Mucosa of descending colon (tissue), 3 donors: ENCODE data around the gene CDK5RAP3. TPM values are rescaled to one million over a fixed set of nuclear protein-coding genes. Genes with fewer than 3 reads are reported as not detected.

Source experiments
- ATAC-seq: fragments of 200-7000 bp; cut with Tn5 transposase; one replicate; pipeline ENCODE4 v1.9.1; 2020; ENCODE audit warnings: mild to moderate bottlenecking, moderate library complexity
- DNase-seq, 3 donors: peaks; one replicate each; pipeline ENCODE4 v3.0.0-alpha.2; 2020
- H3K36me3 ChIP-seq: fragments of 200-600 bp; one replicate; pipeline ENCODE4 v1.8.0; 2021; ENCODE audit warnings: low read depth, mild to moderate bottlenecking
- H3K4me1 ChIP-seq: fragments of 200-600 bp; one replicate; pipeline ENCODE4 v1.8.0; 2021; ENCODE audit warnings: low read depth, mild to moderate bottlenecking
- H3K4me3 ChIP-seq: fragments of 200-600 bp; one replicate; pipeline ENCODE4 v1.8.0; 2021; ENCODE audit warnings: mild to moderate bottlenecking
- H3K9me3 ChIP-seq: fragments of 200-600 bp; one replicate; pipeline ENCODE4 v1.8.0; 2021; ENCODE audit warnings: mild to moderate bottlenecking
- intact Hi-C, 2 donors: fragments of 100-400 bp; cut with DNase I in 1 of 2; cut with micrococcal nuclease in 1 of 2; formaldehyde crosslinking; loops; one replicate each; pipeline versions ENCODE4 v1.11.0 to v1.11.1; 2022; cut with DNase I, micrococcal nuclease
- total RNA-seq, 3 donors: library from RNA; stranded (reverse); fragmentation: NEBNext Ultra II Directional in 2 of 3; extraction: Animal tissue kit (Norgen Biotek cat#: 25700) in 2 of 3; gene quantifications; one replicate each; pipeline versions ENCODE4 v1.2.1 to v1.2.4, GENCODE V29; 2021 to 2023
- TF ChIP-seq, protein P1 (sequence below): fragments of 200-600 bp; IDR thresholded peaks from one replicate; pipeline ENCODE4 v1.8.0; 2022; ENCODE audit warnings: antibody characterized with exemption, mild to moderate bottlenecking
- donor health status: DM: no; HTN: no; CAD: no; lungs with moderate emphysema.
- donor health status: DM: no; HTN: no; CAD: no.
- donor health status: DM: no; HTN: yes; CAD: no.

The CDK5RAP3 gene
- total RNA-seq, 3 donors from 2014 or later, result 136 to 215 (median 163) TPM

DNA sequence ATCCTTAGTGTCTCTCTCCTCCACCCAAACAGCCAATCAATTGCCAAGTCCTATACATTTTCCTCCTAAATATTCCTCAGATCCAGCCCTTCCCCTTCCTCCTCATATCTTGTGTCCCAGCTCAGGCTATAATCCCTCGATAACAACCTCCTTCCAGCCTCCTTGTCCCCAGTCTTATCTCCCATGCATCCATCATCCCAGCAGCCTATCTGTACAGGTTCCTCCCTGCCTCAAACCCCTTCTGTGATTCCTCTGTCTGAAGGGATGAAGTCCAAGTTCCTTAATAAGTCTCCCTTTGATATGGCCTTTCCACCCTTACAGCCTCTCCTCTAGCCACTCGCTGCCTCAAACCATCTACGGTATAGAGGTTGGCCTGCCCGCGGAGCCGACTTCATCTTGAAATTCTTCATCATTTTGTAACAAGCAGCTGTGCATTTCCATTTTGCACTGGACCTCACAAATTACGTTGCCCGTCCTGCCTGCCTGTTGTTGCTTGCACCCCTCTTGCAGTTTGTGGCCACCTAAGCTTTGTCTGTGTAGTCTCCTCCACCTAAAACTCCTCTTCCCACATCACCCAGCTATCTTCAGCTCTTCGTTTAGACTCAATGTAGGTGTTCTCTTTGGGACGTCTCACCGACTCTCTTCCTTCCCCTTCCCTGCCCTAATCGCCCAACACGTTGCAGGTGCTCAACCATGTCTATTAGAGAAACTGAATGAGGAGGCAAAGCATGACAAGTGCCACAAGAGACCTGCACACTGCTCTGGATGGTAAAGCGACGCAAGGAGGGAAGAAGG lies 786 bp upstream of the CDK5RAP3 start:
- Histone ChIP-seq H3K4me3 (no peak overlapping the region), H3K9me3 (no peaks in the 10 kb centered on the region), H3K36me3 (peaks cover 3% of the 10 kb centered on the region), H3K4me1 (peaks cover 42% of the 10 kb centered on the region)
- DNase-seq, result peak in 1 of 3 donors; percentile 34
- TF ChIP-seq, protein P1, sequence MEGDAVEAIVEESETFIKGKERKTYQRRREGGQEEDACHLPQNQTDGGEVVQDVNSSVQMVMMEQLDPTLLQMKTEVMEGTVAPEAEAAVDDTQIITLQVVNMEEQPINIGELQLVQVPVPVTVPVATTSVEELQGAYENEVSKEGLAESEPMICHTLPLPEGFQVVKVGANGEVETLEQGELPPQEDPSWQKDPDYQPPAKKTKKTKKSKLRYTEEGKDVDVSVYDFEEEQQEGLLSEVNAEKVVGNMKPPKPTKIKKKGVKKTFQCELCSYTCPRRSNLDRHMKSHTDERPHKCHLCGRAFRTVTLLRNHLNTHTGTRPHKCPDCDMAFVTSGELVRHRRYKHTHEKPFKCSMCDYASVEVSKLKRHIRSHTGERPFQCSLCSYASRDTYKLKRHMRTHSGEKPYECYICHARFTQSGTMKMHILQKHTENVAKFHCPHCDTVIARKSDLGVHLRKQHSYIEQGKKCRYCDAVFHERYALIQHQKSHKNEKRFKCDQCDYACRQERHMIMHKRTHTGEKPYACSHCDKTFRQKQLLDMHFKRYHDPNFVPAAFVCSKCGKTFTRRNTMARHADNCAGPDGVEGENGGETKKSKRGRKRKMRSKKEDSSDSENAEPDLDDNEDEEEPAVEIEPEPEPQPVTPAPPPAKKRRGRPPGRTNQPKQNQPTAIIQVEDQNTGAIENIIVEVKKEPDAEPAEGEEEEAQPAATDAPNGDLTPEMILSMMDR, result no peak
- ATAC-seq, result no peak
- intact Hi-C loops, result loop anchor here in 1 of 2 donors (10.0 kb wide), 1 partner anchor 125 kb away; the partner anchor contains the start of gene SCRN2

DNA sequence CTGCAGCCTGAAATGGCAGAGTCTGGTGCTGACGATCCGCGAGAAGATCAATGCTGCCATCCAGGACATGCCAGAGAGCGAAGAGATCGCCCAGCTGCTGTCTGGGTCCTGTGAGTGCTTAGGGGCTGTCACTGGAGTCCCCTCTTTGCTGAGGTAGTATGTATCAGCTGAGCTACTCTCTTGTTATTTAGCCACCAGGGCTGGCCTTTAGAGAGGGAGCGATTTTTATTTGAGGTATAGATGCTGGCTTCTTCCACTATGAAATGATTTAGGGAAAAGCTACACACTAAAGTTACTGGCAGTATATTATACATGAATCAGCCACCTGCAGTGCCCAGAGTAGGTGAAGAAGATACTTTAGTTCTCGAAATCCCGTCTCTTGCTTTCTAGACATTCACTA lies 2.6 kb downstream of the CDK5RAP3 start:
- Histone ChIP-seq H3K4me1 (peaks cover 21% of the 10 kb centered on the region), H3K36me3 (peaks cover 3% of the 10 kb centered on the region), H3K9me3 (no peaks in the 10 kb centered on the region), H3K4me3 (no peak overlapping the region)
- TF ChIP-seq, protein P1, result no peak
- intact Hi-C loops, result no loop called here
- ATAC-seq (no peak), DNase-seq (no peak)

DNA sequence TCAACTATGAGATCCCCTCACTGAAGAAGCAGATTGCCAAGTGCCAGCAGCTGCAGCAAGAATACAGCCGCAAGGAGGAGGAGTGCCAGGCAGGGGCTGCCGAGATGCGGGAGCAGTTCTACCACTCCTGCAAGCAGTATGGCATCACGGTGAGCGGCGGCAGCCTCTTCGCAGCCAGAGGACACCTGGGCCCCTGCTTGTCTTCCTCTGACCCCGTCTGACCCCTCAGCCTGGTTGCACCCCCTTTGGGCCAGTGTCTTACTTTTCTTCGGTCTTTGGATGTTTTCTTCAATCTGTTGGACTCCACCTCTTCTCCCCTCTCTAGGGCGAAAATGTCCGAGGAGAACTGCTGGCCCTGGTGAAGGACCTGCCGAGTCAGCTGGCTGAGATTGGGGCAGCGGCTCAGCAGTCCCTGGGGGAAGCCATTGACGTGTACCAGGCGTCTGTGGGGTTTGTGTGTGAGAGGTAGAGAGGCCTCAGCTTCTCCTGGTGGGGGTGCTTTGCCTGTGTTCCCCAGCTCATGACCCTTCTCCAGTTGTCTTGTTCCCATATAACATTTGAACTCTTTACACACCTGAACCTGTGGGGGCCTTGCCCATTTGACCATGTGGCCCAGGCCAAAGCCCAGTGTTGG lies 4.4 kb downstream of the CDK5RAP3 start:
- Histone ChIP-seq H3K36me3 (peaks cover 3% of the 10 kb centered on the region), H3K4me1 (peaks cover 10% of the 10 kb centered on the region), H3K4me3 (no peak overlapping the region), H3K9me3 (no peaks in the 10 kb centered on the region)
- ATAC-seq (no peak), DNase-seq (no peak)
- intact Hi-C loops, result no loop called here
- TF ChIP-seq, protein P1, result no peak

DNA sequence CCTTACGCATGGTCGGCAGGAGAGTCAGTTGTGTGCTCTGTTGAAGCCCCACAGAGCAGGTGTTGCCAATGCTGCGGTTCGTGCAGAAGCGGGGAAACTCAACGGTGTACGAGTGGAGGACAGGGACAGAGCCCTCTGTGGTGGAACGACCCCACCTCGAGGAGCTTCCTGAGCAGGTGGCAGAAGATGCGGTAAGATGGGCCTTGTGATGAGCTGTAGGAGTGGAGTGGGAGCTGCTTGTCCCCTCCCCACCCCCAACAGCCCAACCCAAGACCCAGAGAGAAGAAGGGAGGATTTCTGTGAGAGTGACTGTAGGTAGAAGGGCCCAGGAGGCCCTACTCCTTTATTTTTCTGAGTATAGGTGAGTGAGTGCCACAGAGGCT lies 4.9 kb downstream of the CDK5RAP3 start:
- H3K4me1 ChIP-seq, result peaks cover 7% of the 10 kb centered on the region
- intact Hi-C loops, result no loop called here
- no peaks in the 10 kb centered on the region for H3K9me3 ChIP-seq
- H3K36me3 ChIP-seq, result peaks cover 3% of the 10 kb centered on the region
- no peak for ATAC-seq
- DNase-seq, result no peak
- H3K4me3 ChIP-seq, result no peak overlapping the region
- TF ChIP-seq, protein P1, result no peak

DNA sequence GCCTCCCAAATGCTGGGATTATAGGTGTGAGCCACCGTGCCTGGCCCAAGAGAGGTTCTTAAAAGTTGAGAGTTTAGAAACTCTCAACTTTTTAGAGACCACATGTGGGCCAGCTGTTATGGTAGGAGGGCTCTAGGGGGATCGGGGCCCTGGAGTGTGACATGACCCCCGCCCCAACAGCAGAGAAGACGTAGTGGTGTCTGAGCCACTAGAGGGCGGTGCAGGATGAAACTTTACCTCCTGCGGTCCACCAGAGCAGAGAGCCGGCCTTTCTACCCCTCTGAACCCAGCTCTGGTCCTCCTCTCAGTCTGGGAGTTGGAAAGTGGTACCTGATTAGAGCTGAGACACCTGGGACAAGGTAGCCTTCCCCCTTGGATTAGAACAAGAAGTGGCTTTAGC lies 7.4 kb downstream of the CDK5RAP3 start:
- H3K36me3 ChIP-seq, result peaks cover 6% of the 10 kb centered on the region
- DNase-seq (peak in 1 of 3 donors; percentile 56), ATAC-seq (peak; percentile 70)
- no peak overlapping the region for H3K4me3 ChIP-seq
- TF ChIP-seq, protein P1, result peak; percentile 38
- intact Hi-C loops, result no loop called here
- no peaks in the 10 kb centered on the region for H3K9me3 ChIP-seq
- no peaks in the 10 kb centered on the region for H3K4me1 ChIP-seq
